ENCODE data around the gene ZFR2. TPM values are rescaled to one million over a fixed set of nuclear protein-coding genes. Genes with fewer than 3 reads are reported as not detected.
"Not testable (repeated sequence)": the region's sequence is repeated elsewhere in the genome, so short reads cannot be mapped to it uniquely, and the experiment has no call there.

Gene ZFR2
- total and polyA plus RNA-seq, 10 of the 15 experiments (the other 5 are each of a cell fraction or from before 2014, with no cell fraction given): 0.18 TPM; not detected in 9

- H3K9ac ChIP-seq (ENCODE audit: control insufficient read depth, insufficient read depth, low read length); intact Hi-C loops (cut with micrococcal nuclease; ENCODE audit: unreplicated experiment); H3K4me2 ChIP-seq (ENCODE audit: control insufficient read depth, insufficient read depth); H3K4me1 ChIP-seq (ENCODE audit: control insufficient read depth, insufficient read depth, low read length); H3K4me3 ChIP-seq; SMC1A ChIA-PET (ENCODE audit: uncharacterized antibody, unreplicated experiment); H4K20me1 ChIP-seq (ENCODE audit: control insufficient read depth, insufficient read depth); in situ Hi-C loops (cut with MboI); RAD21 ChIA-PET (ENCODE audit: unreplicated experiment); H2AFZ ChIP-seq (ENCODE audit: control insufficient read depth, low read depth, low read length); H3K9me3 ChIP-seq (replicated peaks; ENCODE audit: control insufficient read depth, insufficient read depth, low read length); BruUV-seq (replicated peaks); H3K27me3 ChIP-seq (replicated peaks in 1 of 2; ENCODE audit: control insufficient read depth in 2 of 2, insufficient read depth in 2 of 2, low read length in 1 of 2); H3K36me3 ChIP-seq (ENCODE audit: control insufficient read depth in 2 of 2, insufficient read depth in 2 of 2, low read length in 1 of 2); DNase-seq (ENCODE audit: low read depth, low spot score); FAIRE-seq; ATAC-seq; H3K27ac ChIP-seq (ENCODE audit: control insufficient read depth, insufficient read depth): not testable (repeated sequence)
- TF ChIP-seq ZBTB40 (IDR thresholded peaks at IDR 0.05; ENCODE audit: borderline replicate concordance): peak; percentile 82
- 86% methylated on average over 7 of the region's 7 CpGs for WGBS (ENCODE audit: insufficient coverage, insufficient replicate concordance, low lambda C conversion rate, missing lambda C conversion rate)
- ChIA-PET POLR2A (interaction anchor here (0.6 kb wide), 1 partner anchor 382 kb away, joined by 8 read pairs; no protein-coding TSS in a partner anchor), CTCF (interaction anchor here (1.7 kb wide), 1 partner anchor 61 kb away, joined by 4 read pairs; no protein-coding TSS in a partner anchor)
- peaks cover 18% of the 10 kb centered on the region for H3K79me2 ChIP-seq (ENCODE audit: control insufficient read depth, insufficient read depth, low read length)
These were observed 111.1 kb downstream of the ZFR2 start for GRCh38 chr19:3757705-3758104.

Small RNA genes within 50 kb of the gene (small RNA-seq; reads per million reads assigned to genes)
- gene AC005777.1: not detected

Other genes starting within 250 kb of the ZFR2 start
Only the 7 nearest of the 13 such genes appear.
- gene APBA3, start 107.3 kb downstream of the ZFR2 start, total RNA-seq (2014; rRNA removed): 29.4 and 29.6 TPM in 2 replicates
- 8.7 and 11.5 TPM in 2 replicates for gene APBA3, start 107.3 kb downstream of the ZFR2 start, total RNA-seq (2014; rRNA removed; fragmentation: Illumina TruSeq; extraction: Trizol)
- gene APBA3, start 107.3 kb downstream of the ZFR2 start, total RNA-seq (2021): 24.7 and 27.0 TPM in 2 replicates
- gene APBA3, start 107.3 kb downstream of the ZFR2 start, polyA plus RNA-seq (2011; rRNA removed): 5.8 and 13.4 TPM in 2 replicates
- gene APBA3, start 107.3 kb downstream of the ZFR2 start, polyA plus RNA-seq (2014; fragmentation: Illumina TruSeq; extraction: Trizol): 1.9 and 8.8 TPM in 2 replicates
- gene APBA3, start 107.3 kb downstream of the ZFR2 start, polyA plus RNA-seq (2014; fragmentation: Nextera tagmentation; extraction: Ambion mirVana): under 1 TPM; 0.31 to 0.91 TPM
- gene APBA3, start 107.3 kb downstream of the ZFR2 start, polyA plus RNA-seq (2014; rRNA removed): 36.4 and 40.4 TPM in 2 replicates
- gene APBA3, start 107.3 kb downstream of the ZFR2 start, polyA plus RNA-seq (2016; fragmentation: Nextera tagmentation; extraction: Ambion mirVana): 10 to 100 TPM; 23.2 to 27.3 TPM
- 81.9 and 86.2 TPM in 2 replicates for gene MRPL54, start 106.4 kb downstream of the ZFR2 start, total RNA-seq (2014; rRNA removed)
- 73.2 and 77.4 TPM in 2 replicates for gene MRPL54, start 106.4 kb downstream of the ZFR2 start, total RNA-seq (2014; rRNA removed; fragmentation: Illumina TruSeq; extraction: Trizol)
- 72.9 and 75.5 TPM in 2 replicates for gene MRPL54, start 106.4 kb downstream of the ZFR2 start, total RNA-seq (2021)
- 39.4 and 61.6 TPM in 2 replicates for gene MRPL54, start 106.4 kb downstream of the ZFR2 start, polyA plus RNA-seq (2011; rRNA removed)
- gene MRPL54, start 106.4 kb downstream of the ZFR2 start, polyA plus RNA-seq (2014; fragmentation: Illumina TruSeq; extraction: Trizol): 14.3 and 46.5 TPM in 2 replicates
- 10 to 100 TPM in 1 of 2 experiments, 1 to 10 TPM in 1; 3.1 to 14.9 TPM for gene MRPL54, start 106.4 kb downstream of the ZFR2 start, polyA plus RNA-seq (2014; fragmentation: Nextera tagmentation; extraction: Ambion mirVana)
- gene MRPL54, start 106.4 kb downstream of the ZFR2 start, polyA plus RNA-seq (2014; rRNA removed): 78.3 and 107 TPM in 2 replicates
- gene MRPL54, start 106.4 kb downstream of the ZFR2 start, polyA plus RNA-seq (2016; fragmentation: Nextera tagmentation; extraction: Ambion mirVana): 10 to 100 TPM; 86.3 to 98.7 TPM
- not detected in 2 replicates for gene RAX2, start 96.8 kb downstream of the ZFR2 start, total RNA-seq (2014; rRNA removed)
- not detected in 2 replicates for gene RAX2, start 96.8 kb downstream of the ZFR2 start, total RNA-seq (2014; rRNA removed; fragmentation: Illumina TruSeq; extraction: Trizol)
- gene RAX2, start 96.8 kb downstream of the ZFR2 start, total RNA-seq (2021): not detected in 2 replicates
- gene RAX2, start 96.8 kb downstream of the ZFR2 start, polyA plus RNA-seq (2011; rRNA removed): not detected in 2 replicates
- not detected in 2 replicates for gene RAX2, start 96.8 kb downstream of the ZFR2 start, polyA plus RNA-seq (2014; fragmentation: Illumina TruSeq; extraction: Trizol)
- not detected for gene RAX2, start 96.8 kb downstream of the ZFR2 start, polyA plus RNA-seq (2014; fragmentation: Nextera tagmentation; extraction: Ambion mirVana)
- gene RAX2, start 96.8 kb downstream of the ZFR2 start, polyA plus RNA-seq (2014; rRNA removed): not detected in 2 replicates
- not detected for gene RAX2, start 96.8 kb downstream of the ZFR2 start, polyA plus RNA-seq (2016; fragmentation: Nextera tagmentation; extraction: Ambion mirVana)
- 1.8 and 1.9 TPM in 2 replicates for gene MATK, start 82.7 kb downstream of the ZFR2 start, total RNA-seq (2014; rRNA removed)
- 0.37 and 0.72 TPM in 2 replicates for gene MATK, start 82.7 kb downstream of the ZFR2 start, total RNA-seq (2014; rRNA removed; fragmentation: Illumina TruSeq; extraction: Trizol)
- gene MATK, start 82.7 kb downstream of the ZFR2 start, total RNA-seq (2021): 1.6 and 1.8 TPM in 2 replicates
- 1.4 and 2.2 TPM in 2 replicates for gene MATK, start 82.7 kb downstream of the ZFR2 start, polyA plus RNA-seq (2011; rRNA removed)
- 0.38 TPM in 1 of 2 replicates, not detected in the other for gene MATK, start 82.7 kb downstream of the ZFR2 start, polyA plus RNA-seq (2014; fragmentation: Illumina TruSeq; extraction: Trizol)
- gene MATK, start 82.7 kb downstream of the ZFR2 start, polyA plus RNA-seq (2014; fragmentation: Nextera tagmentation; extraction: Ambion mirVana): not detected
- 1.6 TPM in 2 replicates for gene MATK, start 82.7 kb downstream of the ZFR2 start, polyA plus RNA-seq (2014; rRNA removed)
- gene MATK, start 82.7 kb downstream of the ZFR2 start, polyA plus RNA-seq (2016; fragmentation: Nextera tagmentation; extraction: Ambion mirVana): under 1 TPM; 0.24 to 0.71 TPM
- gene ATCAY, start 11.6 kb upstream of the ZFR2 start, total RNA-seq (2014; rRNA removed): under 0.01 and 0.05 TPM in 2 replicates
- 0.05 TPM in 1 of 2 replicates, not detected in the other for gene ATCAY, start 11.6 kb upstream of the ZFR2 start, total RNA-seq (2014; rRNA removed; fragmentation: Illumina TruSeq; extraction: Trizol)
- gene ATCAY, start 11.6 kb upstream of the ZFR2 start, total RNA-seq (2021): not detected in 2 replicates
- gene ATCAY, start 11.6 kb upstream of the ZFR2 start, polyA plus RNA-seq (2011; rRNA removed): not detected in 2 replicates
- gene ATCAY, start 11.6 kb upstream of the ZFR2 start, polyA plus RNA-seq (2014; fragmentation: Illumina TruSeq; extraction: Trizol): 0.01 and 0.10 TPM in 2 replicates
- gene ATCAY, start 11.6 kb upstream of the ZFR2 start, polyA plus RNA-seq (2014; fragmentation: Nextera tagmentation; extraction: Ambion mirVana): under 1 TPM in 1 of 2 experiments, not detected in 1; 0.02 TPM
- 0.01 and 0.05 TPM in 2 replicates for gene ATCAY, start 11.6 kb upstream of the ZFR2 start, polyA plus RNA-seq (2014; rRNA removed)
- gene ATCAY, start 11.6 kb upstream of the ZFR2 start, polyA plus RNA-seq (2016; fragmentation: Nextera tagmentation; extraction: Ambion mirVana): under 1 TPM; 0.04 TPM
- gene NMRK2, start 64.0 kb upstream of the ZFR2 start, total RNA-seq (2014; rRNA removed): not detected in 2 replicates
- gene NMRK2, start 64.0 kb upstream of the ZFR2 start, total RNA-seq (2014; rRNA removed; fragmentation: Illumina TruSeq; extraction: Trizol): not detected in 2 replicates
- not detected in 2 replicates for gene NMRK2, start 64.0 kb upstream of the ZFR2 start, total RNA-seq (2021)
- 0.15 TPM in 1 of 2 replicates, not detected in the other for gene NMRK2, start 64.0 kb upstream of the ZFR2 start, polyA plus RNA-seq (2011; rRNA removed)
- gene NMRK2, start 64.0 kb upstream of the ZFR2 start, polyA plus RNA-seq (2014; fragmentation: Illumina TruSeq; extraction: Trizol): not detected in 2 replicates
- gene NMRK2, start 64.0 kb upstream of the ZFR2 start, polyA plus RNA-seq (2014; fragmentation: Nextera tagmentation; extraction: Ambion mirVana): not detected
- gene NMRK2, start 64.0 kb upstream of the ZFR2 start, polyA plus RNA-seq (2014; rRNA removed): not detected in 2 replicates
- gene NMRK2, start 64.0 kb upstream of the ZFR2 start, polyA plus RNA-seq (2016; fragmentation: Nextera tagmentation; extraction: Ambion mirVana): under 1 TPM in 1 of 2 experiments, not detected in 1; 0.14 TPM
- 35.5 and 39.3 TPM in 2 replicates for gene DAPK3, start 102.1 kb upstream of the ZFR2 start, total RNA-seq (2014; rRNA removed)
- 12.7 and 16.5 TPM in 2 replicates for gene DAPK3, start 102.1 kb upstream of the ZFR2 start, total RNA-seq (2014; rRNA removed; fragmentation: Illumina TruSeq; extraction: Trizol)
- gene DAPK3, start 102.1 kb upstream of the ZFR2 start, total RNA-seq (2021): 42.1 and 46.4 TPM in 2 replicates
- gene DAPK3, start 102.1 kb upstream of the ZFR2 start, polyA plus RNA-seq (2011; rRNA removed): 8.3 and 22.5 TPM in 2 replicates
- 3.8 and 17.8 TPM in 2 replicates for gene DAPK3, start 102.1 kb upstream of the ZFR2 start, polyA plus RNA-seq (2014; fragmentation: Illumina TruSeq; extraction: Trizol)
- gene DAPK3, start 102.1 kb upstream of the ZFR2 start, polyA plus RNA-seq (2014; fragmentation: Nextera tagmentation; extraction: Ambion mirVana): under 1 TPM; 0.13 to 0.53 TPM
- 45.5 and 50.6 TPM in 2 replicates for gene DAPK3, start 102.1 kb upstream of the ZFR2 start, polyA plus RNA-seq (2014; rRNA removed)
- gene DAPK3, start 102.1 kb upstream of the ZFR2 start, polyA plus RNA-seq (2016; fragmentation: Nextera tagmentation; extraction: Ambion mirVana): 10 to 100 TPM; 27.2 to 35.2 TPM